Endometrial microvascular endothelial cells (primary cell): Measurements from ENCODE around the gene CCDC92B. TPM values are rescaled to one million over a fixed set of nuclear protein-coding genes. Genes with fewer than 3 reads are reported as not detected.
"Not testable (repeated sequence)": the region's sequence is repeated elsewhere in the genome, so short reads cannot be mapped to it uniquely, and the experiment has no call there.

Experiments
- in situ Hi-C: cut with HindIII; loops from 2 replicates; pipeline ENCODE4 v1.10.0; 2017; ENCODE audit warnings: low sequenced_read_pairs, low pct_unique_long_range_greater_than_20kb; ENCODE audit errors: inconsistent ontology term
- total RNA-seq: library from RNA; depleted of rRNA; stranded (reverse); fragments of >200 nt; gene quantifications from one replicate; pipeline ENCODE4 v1.2.3, GENCODE V29; 2015; ENCODE audit errors: inconsistent ontology term

CCDC92B gene
- total RNA-seq, 1 donor from 2014 or later: not detected

GRCh38 chr17:2680961-2681360 is 68.5 kb downstream of the CCDC92B start:
- in situ Hi-C loops: no loop called here

DNA sequence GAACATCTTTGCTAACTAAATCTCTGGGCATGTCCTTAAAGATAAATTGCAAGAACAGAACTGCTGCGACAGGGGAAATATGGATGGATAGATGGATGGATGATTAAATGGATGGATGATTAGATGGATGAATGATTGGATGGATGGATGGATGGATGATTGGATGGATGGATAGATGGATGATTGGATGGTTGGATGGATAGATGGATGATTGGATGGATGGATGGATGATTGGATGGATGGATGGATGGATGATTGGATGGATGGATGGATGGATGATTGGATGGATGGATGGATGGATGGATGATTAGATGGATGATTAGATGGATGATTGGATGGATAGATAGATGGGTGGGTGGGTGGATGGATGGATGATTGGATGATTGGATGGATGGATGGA is 70.2 kb downstream of the CCDC92B start:
- in situ Hi-C loops: not testable (repeated sequence)

Other genes with a start within 250 kb of the CCDC92B start
- 26.0 TPM for gene METTL16, start 237.8 kb downstream of the CCDC92B start, total RNA-seq
- gene PAFAH1B1, start 156.0 kb downstream of the CCDC92B start, total RNA-seq: 48.4 TPM
- gene CLUH, start 37.9 kb downstream of the CCDC92B start, total RNA-seq: 77.7 TPM
- gene RAP1GAP2, start 46.8 kb upstream of the CCDC92B start, total RNA-seq: 2.5 TPM